GM12878 (cell line): ENCODE results near the gene GANC. TPM values are rescaled to one million over a fixed set of nuclear protein-coding genes. Genes with fewer than 3 reads are reported as not detected.

Experiments
- ATAC-seq: fragments of 200-7000 bp; cut with Tn5 transposase; 3 replicates; pipeline ENCODE4 v1.9.1; 2020; ENCODE audit warnings: mild to moderate bottlenecking, moderate library complexity
- BruUV-seq: library from RNA; stranded (reverse); fragments of 400-500 nt; replicated peaks from 2 replicates; lab custom pipeline; 2021; lab: Mats Ljungman, UMichigan
- CTCF ChIA-PET: fragments of 300-600 bp; sonication (Branson Sonifier 250); formaldehyde crosslinking; extraction: SDS; loops from one replicate; lab custom pipeline; 2021; ENCODE audit warnings: inconsistent platforms; lab: Yijun Ruan, JAX
- POLR2A ChIA-PET: fragments of 350-600 bp; formaldehyde crosslinking; extraction: SDS; loops from one replicate; lab custom pipeline; 2021; ENCODE audit warnings: inconsistent platforms; lab: Charles Lee
- RAD21 ChIA-PET: fragments of 300-600 bp; sonication (Branson Sonifier 250); formaldehyde crosslinking; loops from one replicate; lab custom pipeline; 2023; ENCODE audit warnings: antibody characterized with exemption; ENCODE audit not compliant: unreplicated experiment; lab: Charles Lee
- SMC1A ChIA-PET: fragments of 300-600 bp; sonication (Branson Sonifier 250); formaldehyde crosslinking; loops from one replicate; lab custom pipeline; 2023; ENCODE audit not compliant: unreplicated experiment, uncharacterized antibody; lab: Charles Lee
- DNase-seq: peaks from one replicate; pipeline ENCODE4 v3.0.0-alpha.2; 2011; ENCODE audit warnings: low read depth, low spot score
- FAIRE-seq: peaks from 3 replicates; lab custom pipeline; 2011; peaks lifted over from hg19 to GRCh38; lab: Jason Lieb, UNC
- H2AFZ ChIP-seq: 2 replicates; pipeline ENCODE4 v1.6.0; 2011; ENCODE audit warnings: low read depth, low read length, control low read depth; ENCODE audit not compliant: control insufficient read depth
- H3K27ac ChIP-seq: 2 replicates; pipeline ENCODE4 v1.5.1; 2011; ENCODE audit warnings: control low read depth; ENCODE audit not compliant: control insufficient read depth, insufficient read depth
- H3K27me3 ChIP-seq, 2 experiments: replicated peaks in 1 of 2; 2 replicates each; pipeline versions ENCODE4 v1.6.0 to v1.6.1; 2011; ENCODE audit warnings: low read length in 1 of 2; ENCODE audit not compliant: control insufficient read depth in 2 of 2, insufficient read depth in 2 of 2
- H3K36me3 ChIP-seq, 2 experiments: 2 replicates each; pipeline ENCODE4 v1.5.1; 2011; ENCODE audit warnings: low read length in 1 of 2; ENCODE audit not compliant: control insufficient read depth in 2 of 2, insufficient read depth in 2 of 2
- H3K4me1 ChIP-seq: 2 replicates; pipeline ENCODE4 v1.6.1; 2011; ENCODE audit warnings: mild to moderate bottlenecking, low read length, moderate library complexity, mixed read lengths; ENCODE audit not compliant: control insufficient read depth, insufficient read depth
- H3K4me2 ChIP-seq: 2 replicates; pipeline ENCODE4 v1.6.0; 2011; ENCODE audit warnings: control low read depth; ENCODE audit not compliant: control insufficient read depth, insufficient read depth
- H3K4me3 ChIP-seq: fragments of 200-600 bp; sonication (generic); 2 replicates; pipeline ENCODE4 v1.5.1; 2016
- H3K79me2 ChIP-seq: 2 replicates; pipeline ENCODE4 v1.6.0; 2011; ENCODE audit warnings: low read length; ENCODE audit not compliant: control insufficient read depth, insufficient read depth
- H3K9ac ChIP-seq: 2 replicates; pipeline ENCODE4 v1.8.0; 2011; ENCODE audit warnings: low read length, control low read depth, mixed read lengths; ENCODE audit not compliant: control insufficient read depth, insufficient read depth
- H3K9me3 ChIP-seq: replicated peaks from 3 replicates; pipeline ENCODE4 v1.5.1; 2011; ENCODE audit warnings: mild to moderate bottlenecking, low read length; ENCODE audit not compliant: control insufficient read depth, insufficient read depth
- H4K20me1 ChIP-seq: 2 replicates; pipeline ENCODE4 v1.6.0; 2011; ENCODE audit not compliant: control insufficient read depth, insufficient read depth
- BMI1 ChIP-seq: fragments of 450-650 bp; IDR thresholded peaks from 2 replicates; pipeline ENCODE4 v1.6.1; 2016; ENCODE audit warnings: mild to moderate bottlenecking, moderate library complexity, borderline replicate concordance
- E4F1 ChIP-seq: fragments of 450-650 bp; IDR thresholded peaks from 2 replicates; pipeline ENCODE4 v1.6.1; 2018; ENCODE audit warnings: borderline replicate concordance, mild to moderate bottlenecking; ENCODE audit not compliant: partially characterized antibody
- EED ChIP-seq: sonication (generic); IDR thresholded peaks from 2 replicates; pipeline ENCODE4 v1.6.1; 2016; ENCODE audit warnings: antibody characterized with exemption, low read depth
- HCFC1 ChIP-seq: fragments of 150-350 bp; IDR thresholded peaks from 2 replicates; pipeline ENCODE4 v1.6.1; 2014; ENCODE audit warnings: low read length
- HDAC6 ChIP-seq: fragments of 200-600 bp; sonication (generic); IDR thresholded peaks from one replicate; pipeline ENCODE4 v1.8.0; 2017; ENCODE audit warnings: antibody characterized with exemption; ENCODE audit not compliant: unreplicated experiment
- MYB ChIP-seq: fragments of 150-350 bp; IDR thresholded peaks from 2 replicates; pipeline ENCODE4 v1.6.1; 2014; ENCODE audit warnings: mild to moderate bottlenecking, low read depth, low read length, borderline replicate concordance
- NBN ChIP-seq: fragments of 450-650 bp; IDR thresholded peaks from 2 replicates; pipeline ENCODE4 v1.6.1; 2016
- PBX3 ChIP-seq: IDR thresholded peaks from 2 replicates; pipeline ENCODE4 v1.6.1; 2011; ENCODE audit warnings: mild to moderate bottlenecking, low read depth, low read length, moderate library complexity; ENCODE audit not compliant: insufficient replicate concordance
- RBBP5 ChIP-seq: fragments of 200-600 bp; sonication (generic); conservative IDR thresholded peaks from 2 replicates; pipeline ENCODE4 v1.6.1; 2016
- SMC3 ChIP-seq: IDR thresholded peaks from 2 replicates; pipeline ENCODE4 v1.6.1; 2011; ENCODE audit warnings: low read length, improper control_type of control experiment, borderline replicate concordance
- SPI1 ChIP-seq: IDR thresholded peaks from 2 replicates; pipeline ENCODE4 v1.6.1; 2011; ENCODE audit warnings: low read depth, mild to moderate bottlenecking, low read length, moderate library complexity, borderline replicate concordance; ENCODE audit not compliant: insufficient read depth
- STAT3 ChIP-seq: IDR thresholded peaks from 2 replicates; pipeline ENCODE4 v1.6.1; 2011; ENCODE audit warnings: low read depth, low read length, improper control_type of control experiment
- TCF3 ChIP-seq: IDR thresholded peaks from 2 replicates; pipeline ENCODE4 v1.6.1; 2012; ENCODE audit warnings: low read depth, mild to moderate bottlenecking, low read length, borderline replicate concordance; ENCODE audit not compliant: insufficient read depth
- WRNIP1 ChIP-seq: IDR thresholded peaks from 2 replicates; pipeline ENCODE4 v1.6.1; 2011; ENCODE audit warnings: low read depth, low read length, improper control_type of control experiment, borderline replicate concordance
- in situ Hi-C: fragments of 300-500 bp; cut with MboI; formaldehyde crosslinking; loops from 9 replicates; pipeline ENCODE4 v1.14.3; 2018; ENCODE audit warnings: mixed read lengths
- intact Hi-C: fragments of 100-400 bp; cut with micrococcal nuclease; formaldehyde crosslinking; loops from one replicate; pipeline ENCODE4 v1.14.2; 2022; ENCODE audit not compliant: unreplicated experiment
- polyA plus RNA-seq, 11 experiments: library from polyadenylated mRNA; depleted of rRNA in 4 of 11; unstranded in 6 of 11; stranded (reverse) in 5 of 11; fragments of >200 nt; fragmentation: Nextera tagmentation in 4 of 11; fragmentation: Illumina TruSeq in 1 of 11; extraction: Ambion mirVana in 4 of 11; extraction: Trizol in 1 of 11; gene quantifications; 1 replicate in 1 of 11; 2 replicates in 10 of 11; pipeline versions ENCODE4 v1.2.1 to v1.2.3, GENCODE V29; 2011 to 2016; ENCODE audit warnings: inconsistent platforms in 2 of 11, missing spikeins in 2 of 11, low read depth in 1 of 11
- total RNA-seq, 4 experiments: library from RNA; depleted of rRNA in 3 of 4; stranded (reverse); fragments of >200 nt in 3 of 4; fragmentation: Illumina TruSeq in 1 of 4; extraction: Trizol in 1 of 4; gene quantifications; 2 replicates each; pipeline versions ENCODE4 v1.2.1 to v1.2.3, GENCODE V29; 2013 to 2021
- TF ChIP-seq, protein P1 (sequence below): fragments of 450-650 bp; formaldehyde crosslinking; IDR thresholded peaks from 2 replicates; pipeline ENCODE4 v1.5.0; 2022; ENCODE audit warnings: mild to moderate bottlenecking, missing genetic modification characterization
- TF ChIP-seq, protein P2 (sequence below): IDR thresholded peaks from 2 replicates; pipeline ENCODE4 v1.6.1; 2011; ENCODE audit warnings: low read depth, low read length, improper control_type of control experiment, borderline replicate concordance

Gene GANC
- total and polyA plus RNA-seq, 10 of the 15 experiments (the other 5 are each of a cell fraction or from before 2014, with no cell fraction given) = 11.3 to 35.3 (median 23.0) TPM

DNA sequence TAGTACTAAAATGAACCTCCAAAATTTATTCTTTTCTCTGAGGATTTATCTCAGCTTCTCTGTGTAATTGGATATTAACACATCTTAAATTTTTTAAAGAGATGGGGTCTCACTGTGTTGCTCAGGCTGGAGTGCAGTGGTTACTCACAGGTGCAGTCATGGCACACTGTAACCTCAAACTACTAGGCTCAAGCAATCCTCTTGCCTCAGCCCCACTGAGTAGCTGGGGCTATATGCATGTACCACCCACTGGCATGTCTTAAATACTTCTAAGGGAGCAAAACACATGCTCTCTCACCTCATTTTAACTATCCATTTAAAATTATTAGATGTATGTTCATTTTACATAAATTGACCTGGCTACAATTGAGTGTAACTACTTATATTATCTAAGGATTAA is 11.6 kb downstream of the GANC start:
- ATAC-seq (no peak), FAIRE-seq (no peak), DNase-seq (no peak)
- no peak overlapping the region for H3K27ac ChIP-seq
- in situ Hi-C loops = no loop called here
- ChIA-PET POLR2A (no interaction called here), RAD21 (no interaction called here), SMC1A (no interaction called here), CTCF (no interaction called here)
- no peak overlapping the region for H3K4me3 ChIP-seq
- intact Hi-C loops = no loop called here
- no peak overlapping the region for H2AFZ ChIP-seq
- no peaks in the 10 kb centered on the region for H3K9me3 ChIP-seq
- H3K9ac ChIP-seq = no peak overlapping the region
- no peaks in the 10 kb centered on the region for H4K20me1 ChIP-seq
- no peaks in the 10 kb centered on the region for H3K79me2 ChIP-seq
- H3K27me3 ChIP-seq = no peaks in the 10 kb centered on the region
- no peaks in the 10 kb centered on the region for H3K4me1 ChIP-seq
- no peak overlapping the region for H3K4me2 ChIP-seq
- H3K36me3 ChIP-seq = peaks cover 0 to 5% of the 10 kb centered on the region in 2 experiments; a peak in 1 of 4 replicates
- no TSS peak for BruUV-seq
- TF ChIP-seq PBX3 = no peak
- no peak for TF ChIP-seq TCF3
- no peak for TF ChIP-seq SPI1
- no peak for TF ChIP-seq STAT3
- no peak for TF ChIP-seq WRNIP1
- TF ChIP-seq MYB = no peak
- no peak for TF ChIP-seq NBN
- TF ChIP-seq E4F1 = no peak
- no peak for TF ChIP-seq BMI1
- no peak for TF ChIP-seq HCFC1
- TF ChIP-seq, protein P1, sequence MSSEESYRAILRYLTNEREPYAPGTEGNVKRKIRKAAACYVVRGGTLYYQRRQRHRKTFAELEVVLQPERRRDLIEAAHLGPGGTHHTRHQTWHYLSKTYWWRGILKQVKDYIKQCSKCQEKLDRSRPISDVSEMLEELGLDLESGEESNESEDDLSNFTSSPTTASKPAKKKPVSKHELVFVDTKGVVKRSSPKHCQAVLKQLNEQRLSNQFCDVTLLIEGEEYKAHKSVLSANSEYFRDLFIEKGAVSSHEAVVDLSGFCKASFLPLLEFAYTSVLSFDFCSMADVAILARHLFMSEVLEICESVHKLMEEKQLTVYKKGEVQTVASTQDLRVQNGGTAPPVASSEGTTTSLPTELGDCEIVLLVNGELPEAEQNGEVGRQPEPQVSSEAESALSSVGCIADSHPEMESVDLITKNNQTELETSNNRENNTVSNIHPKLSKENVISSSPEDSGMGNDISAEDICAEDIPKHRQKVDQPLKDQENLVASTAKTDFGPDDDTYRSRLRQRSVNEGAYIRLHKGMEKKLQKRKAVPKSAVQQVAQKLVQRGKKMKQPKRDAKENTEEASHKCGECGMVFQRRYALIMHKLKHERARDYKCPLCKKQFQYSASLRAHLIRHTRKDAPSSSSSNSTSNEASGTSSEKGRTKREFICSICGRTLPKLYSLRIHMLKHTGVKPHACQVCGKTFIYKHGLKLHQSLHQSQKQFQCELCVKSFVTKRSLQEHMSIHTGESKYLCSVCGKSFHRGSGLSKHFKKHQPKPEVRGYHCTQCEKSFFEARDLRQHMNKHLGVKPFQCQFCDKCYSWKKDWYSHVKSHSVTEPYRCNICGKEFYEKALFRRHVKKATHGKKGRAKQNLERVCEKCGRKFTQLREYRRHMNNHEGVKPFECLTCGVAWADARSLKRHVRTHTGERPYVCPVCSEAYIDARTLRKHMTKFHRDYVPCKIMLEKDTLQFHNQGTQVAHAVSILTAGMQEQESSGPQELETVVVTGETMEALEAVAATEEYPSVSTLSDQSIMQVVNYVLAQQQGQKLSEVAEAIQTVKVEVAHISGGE (CRISPR knock-in tag) = no peak
- no peak for TF ChIP-seq EED
- TF ChIP-seq, protein P2, sequence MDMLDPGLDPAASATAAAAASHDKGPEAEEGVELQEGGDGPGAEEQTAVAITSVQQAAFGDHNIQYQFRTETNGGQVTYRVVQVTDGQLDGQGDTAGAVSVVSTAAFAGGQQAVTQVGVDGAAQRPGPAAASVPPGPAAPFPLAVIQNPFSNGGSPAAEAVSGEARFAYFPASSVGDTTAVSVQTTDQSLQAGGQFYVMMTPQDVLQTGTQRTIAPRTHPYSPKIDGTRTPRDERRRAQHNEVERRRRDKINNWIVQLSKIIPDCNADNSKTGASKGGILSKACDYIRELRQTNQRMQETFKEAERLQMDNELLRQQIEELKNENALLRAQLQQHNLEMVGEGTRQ = no peak
- no peak for TF ChIP-seq SMC3
- TF ChIP-seq HDAC6 = no peak
- TF ChIP-seq RBBP5 = no peak
